Globus pallidus (tissue), 1 donor: ENCODE measurements around the gene FKBP5.
"Not testable (repeated sequence)": the region's sequence is repeated elsewhere in the genome, so short reads cannot be mapped to it uniquely, and the experiment has no call there.

Experiments used
- DNase-seq: peaks from one replicate; pipeline ENCODE4 v3.0.0-alpha.2; 2015; ENCODE audit warnings: low spot score

FKBP5 gene

DNA sequence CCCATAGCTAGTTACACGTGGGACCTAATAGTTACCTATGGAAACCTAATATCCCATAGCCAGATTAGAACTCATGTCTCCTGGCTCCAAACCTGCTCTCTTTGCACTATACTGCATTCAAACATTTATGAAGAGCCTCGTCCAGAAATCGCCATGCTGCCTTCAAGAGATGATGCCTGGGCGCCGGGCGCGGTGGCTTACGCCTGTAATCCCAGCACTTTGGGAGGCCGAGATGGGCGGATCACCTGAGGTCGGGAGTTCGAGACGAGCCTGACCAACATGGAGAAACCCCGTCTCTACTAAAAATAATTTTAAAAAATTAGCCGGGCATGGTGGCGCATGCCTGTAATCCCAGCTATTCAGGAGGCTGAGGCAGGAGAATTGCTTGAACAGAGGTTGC is 1.3 kb upstream of the FKBP5 start:
- not testable (repeated sequence) for DNase-seq

- DNase-seq = peak; percentile 49
Measured at GRCh38 chr6:35687658-35688604, 784 bp downstream of the FKBP5 start.

GRCh38 chr6:35686873-35687555 is 1.7 kb downstream of the FKBP5 start:
- DNase-seq = no peak

DNA sequence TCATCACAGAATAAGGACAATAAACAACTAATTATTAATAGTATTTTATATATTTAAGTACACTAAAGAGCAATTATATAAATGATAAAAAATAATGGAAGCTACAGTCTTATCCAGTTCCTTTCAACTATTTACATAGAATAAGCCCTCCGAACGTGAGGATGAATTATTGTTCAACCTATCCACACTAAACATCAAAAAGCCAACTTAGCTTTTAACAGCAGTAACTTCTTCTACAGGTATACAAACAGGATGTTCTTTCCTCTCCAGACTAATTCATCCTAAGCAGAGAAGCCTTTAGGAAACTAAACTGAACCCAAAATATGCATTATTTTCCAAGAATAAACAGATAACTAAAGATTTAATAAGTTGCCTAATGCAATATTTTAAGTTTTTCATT is 2.3 kb downstream of the FKBP5 start:
- no peak for DNase-seq

GRCh38 chr6:35683267-35683666 is 5.4 kb downstream of the FKBP5 start:
- no peak for DNase-seq

- DNase-seq = no peak
Measured at GRCh38 chr6:35681298-35681697, 7.4 kb downstream of the FKBP5 start.

- DNase-seq = no peak
Measured at GRCh38 chr6:35679399-35679798, 9.3 kb downstream of the FKBP5 start.

- DNase-seq = no peak
Measured at GRCh38 chr6:35678814-35679213, 9.9 kb downstream of the FKBP5 start.

DNA sequence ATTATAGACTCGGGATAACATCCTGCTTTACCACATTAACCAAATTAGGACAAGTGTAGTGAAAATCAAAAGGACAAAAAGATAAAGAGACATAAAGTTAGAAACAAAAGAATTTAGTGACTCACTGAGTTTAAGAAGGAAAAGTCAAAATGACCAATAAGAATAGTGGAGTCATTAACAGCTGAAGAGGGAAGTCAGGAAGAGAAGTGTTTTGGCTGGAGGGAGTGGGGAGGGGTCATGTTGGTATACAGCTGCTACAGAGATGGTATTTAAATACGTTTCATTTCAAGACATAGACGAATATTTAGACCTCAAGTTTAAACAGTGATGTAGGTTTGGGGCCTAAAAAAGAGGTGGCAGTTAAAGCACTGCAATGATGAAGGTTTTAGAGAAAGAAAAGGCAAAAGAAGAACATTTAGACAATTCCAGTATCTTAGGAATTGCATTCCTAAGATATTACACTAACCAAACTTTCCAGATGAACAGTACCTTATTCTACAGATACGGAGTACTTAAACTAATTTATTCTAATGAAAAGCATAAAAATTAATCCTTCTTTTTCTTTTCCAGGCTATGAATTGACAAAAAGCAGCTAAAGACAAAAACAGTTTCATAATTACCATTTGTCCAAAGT is 10.6 kb downstream of the FKBP5 start:
- no peak for DNase-seq

- DNase-seq = no peak
Measured at GRCh38 chr6:35677456-35677855, 11.3 kb downstream of the FKBP5 start.

DNA sequence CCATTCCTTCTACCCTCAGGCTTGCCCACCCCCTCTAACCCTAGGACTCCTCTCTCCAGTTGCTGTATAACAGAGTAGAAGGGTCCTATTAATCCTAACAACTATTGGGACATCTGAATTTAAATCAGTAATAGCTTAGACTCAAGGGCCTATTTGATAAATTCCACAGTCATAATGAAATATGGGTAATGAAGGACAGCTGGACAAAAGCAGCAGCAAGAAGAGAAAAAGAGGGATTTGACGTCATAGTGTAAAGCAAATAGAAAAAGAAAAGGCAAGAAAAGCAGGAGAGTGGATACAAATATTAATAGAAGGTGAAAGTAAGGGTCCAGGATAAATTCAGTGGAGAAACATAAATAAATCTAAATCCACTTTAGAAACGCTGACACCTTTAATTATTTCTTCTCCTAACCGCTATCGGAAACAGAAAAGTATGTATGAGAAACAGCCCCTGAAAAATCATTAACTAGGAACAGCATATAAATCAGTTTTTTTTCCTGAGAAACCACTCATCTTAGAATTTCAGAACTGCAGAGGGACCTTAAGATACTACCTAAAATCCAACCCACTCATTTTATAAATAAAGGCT is 12.8 kb downstream of the FKBP5 start:
- no peak for DNase-seq

GRCh38 chr6:35674594-35674993 is 14.1 kb downstream of the FKBP5 start:
- no peak for DNase-seq

GRCh38 chr6:35673755-35674154 is 15.0 kb downstream of the FKBP5 start:
- no peak for DNase-seq

- not testable (repeated sequence) for DNase-seq
Measured at GRCh38 chr6:35673284-35673666, 15.4 kb downstream of the FKBP5 start.

GRCh38 chr6:35670453-35670852 is 18.3 kb downstream of the FKBP5 start:
- not testable (repeated sequence) for DNase-seq

DNA sequence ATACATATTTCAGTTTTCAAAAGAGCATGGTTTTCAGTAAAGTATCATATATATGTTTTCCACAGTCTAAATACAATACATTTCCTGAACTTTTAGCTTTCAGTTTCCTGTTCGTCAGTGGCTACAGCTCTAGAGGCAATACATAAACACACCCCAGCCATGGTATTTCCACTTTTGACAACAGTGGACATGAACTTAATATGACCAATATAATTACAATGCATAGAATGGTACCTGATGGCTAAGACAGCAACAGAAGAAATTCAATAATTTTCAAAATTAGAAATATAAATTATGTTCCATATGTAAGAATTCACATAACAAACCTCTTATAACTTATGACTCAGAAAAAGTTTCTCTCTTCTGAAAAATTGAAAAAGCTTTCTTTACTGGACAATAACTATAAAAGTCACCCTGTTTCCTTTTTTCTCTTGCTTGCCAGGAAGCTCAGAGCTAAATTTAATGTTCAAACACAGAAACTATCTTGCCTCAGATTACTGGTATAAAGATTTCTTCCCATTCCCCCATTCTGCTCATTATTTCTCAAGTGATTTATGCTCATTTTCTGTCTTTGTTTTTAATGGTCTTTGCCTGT is 19.2 kb downstream of the FKBP5 start:
- DNase-seq = no peak

- no peak for DNase-seq
Measured at GRCh38 chr6:35668744-35669450, 19.8 kb downstream of the FKBP5 start.

GRCh38 chr6:35668096-35668495 is 20.6 kb downstream of the FKBP5 start:
- no peak for DNase-seq

GRCh38 chr6:35665573-35665972 is 23.1 kb downstream of the FKBP5 start:
- DNase-seq = no peak

DNA sequence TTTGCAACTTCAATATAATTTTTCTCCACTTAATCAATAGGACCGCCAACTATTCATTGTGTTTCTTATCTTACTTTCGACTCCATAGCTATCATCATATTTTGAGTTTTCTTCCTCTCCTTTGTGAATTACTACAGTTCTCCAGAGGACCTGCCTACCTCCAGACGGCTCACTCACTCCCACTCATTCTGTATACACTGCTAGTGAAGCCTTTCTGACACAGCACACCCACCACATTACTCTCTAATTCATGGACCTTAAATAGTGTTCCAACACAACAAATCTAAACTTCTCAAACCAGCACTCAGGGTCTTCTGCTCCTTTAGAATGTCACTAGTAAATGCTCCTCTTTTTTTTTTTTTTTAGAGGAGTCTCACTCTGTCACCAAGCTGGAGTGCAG is 23.8 kb downstream of the FKBP5 start:
- DNase-seq = no peak

GRCh38 chr6:35663447-35664235 is 25.1 kb downstream of the FKBP5 start:
- DNase-seq = no peak
